ENCODE data around the gene PLXNA4.

The PLXNA4 gene

DNA sequence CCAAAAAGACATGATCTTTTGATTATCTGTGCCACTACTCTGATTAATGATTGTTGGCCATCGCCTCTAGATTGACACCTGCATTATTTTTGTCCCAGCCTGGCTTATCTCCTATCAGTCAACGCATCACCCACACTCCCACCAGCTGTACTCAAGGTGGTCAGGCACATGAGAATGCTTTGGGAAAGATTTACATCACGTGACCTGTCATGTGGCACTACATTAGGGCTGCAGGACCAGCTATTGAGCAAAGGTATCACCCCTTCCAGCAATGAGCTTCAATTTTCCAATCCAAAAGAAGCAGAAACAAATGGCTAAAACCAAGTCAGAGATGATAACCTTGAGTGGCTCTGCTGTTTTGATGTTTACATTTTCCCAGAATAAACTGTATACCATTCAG is 204.3 kb downstream of the PLXNA4 start:
- ATAC-seq: no peak
- Mint-ChIP-seq H3K27ac (no peak overlapping the region), H3K4me1 (no peaks in the 10 kb centered on the region), H3K4me3 (no peak overlapping the region), H3K9me3 (no peaks in the 10 kb centered on the region), H3K36me3 (no peaks in the 10 kb centered on the region)
- DNase-seq (ENCODE audit: low spot score in 2 of 2): no peak

GRCh38 chr7:132368246-132368900 is 207.9 kb downstream of the PLXNA4 start:
- H3K9me3 Mint-ChIP-seq: no peaks in the 10 kb centered on the region
- H3K27ac Mint-ChIP-seq: no peak overlapping the region
- ATAC-seq: no peak
- no peaks in the 10 kb centered on the region for H3K4me1 Mint-ChIP-seq
- no peak overlapping the region for H3K4me3 Mint-ChIP-seq
- H3K36me3 Mint-ChIP-seq: no peaks in the 10 kb centered on the region
- no peak for DNase-seq (ENCODE audit: low spot score in 2 of 2)

DNA sequence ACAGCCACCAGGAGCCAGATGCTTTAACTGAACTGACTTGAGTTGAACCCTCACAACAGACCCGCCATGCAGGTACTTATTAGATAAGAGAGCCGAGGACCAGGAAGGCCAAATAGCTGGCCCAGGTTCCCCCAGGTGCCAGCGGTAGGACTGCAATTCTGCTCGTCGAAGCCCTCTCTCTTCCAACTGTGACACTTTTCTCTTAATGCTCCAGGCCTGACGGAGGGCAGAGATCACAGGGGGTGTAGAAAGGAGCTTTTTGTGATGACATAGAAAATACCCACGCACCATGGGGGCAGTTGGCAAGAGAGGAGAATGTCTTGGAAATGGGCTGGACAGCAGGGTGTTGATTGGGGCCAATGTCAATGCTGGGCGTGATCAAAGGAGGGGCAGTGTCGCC is 208.5 kb downstream of the PLXNA4 start:
- H3K4me1 Mint-ChIP-seq: no peaks in the 10 kb centered on the region
- no peaks in the 10 kb centered on the region for H3K9me3 Mint-ChIP-seq
- no peak overlapping the region for H3K27ac Mint-ChIP-seq
- no peak for ATAC-seq
- DNase-seq (ENCODE audit: low spot score in 2 of 2): no peak
- no peak overlapping the region for H3K4me3 Mint-ChIP-seq
- H3K36me3 Mint-ChIP-seq: no peaks in the 10 kb centered on the region

- Mint-ChIP-seq H3K36me3 (no peaks in the 10 kb centered on the region), H3K27ac (no peak overlapping the region)
- no peak for ATAC-seq
These were observed 209.3 kb downstream of the PLXNA4 start for GRCh38 chr7:132367004-132367403.

GRCh38 chr7:132364226-132364625 is 212.0 kb downstream of the PLXNA4 start:
- no peak overlapping the region for H3K4me3 Mint-ChIP-seq
- no peaks in the 10 kb centered on the region for H3K9me3 Mint-ChIP-seq
- DNase-seq (ENCODE audit: low spot score in 2 of 2): no peak
- no peak for ATAC-seq
- H3K27ac Mint-ChIP-seq: no peak overlapping the region
- no peaks in the 10 kb centered on the region for H3K36me3 Mint-ChIP-seq
- no peaks in the 10 kb centered on the region for H3K4me1 Mint-ChIP-seq

More at GRCh38 chr7:132367004-132367403, 209.3 kb downstream of the PLXNA4 start:
- Mint-ChIP-seq H3K9me3 (no peaks in the 10 kb centered on the region), H3K4me3 (no peak overlapping the region), H3K4me1 (no peaks in the 10 kb centered on the region)
- DNase-seq (ENCODE audit: low spot score in 2 of 2): no peak

DNA sequence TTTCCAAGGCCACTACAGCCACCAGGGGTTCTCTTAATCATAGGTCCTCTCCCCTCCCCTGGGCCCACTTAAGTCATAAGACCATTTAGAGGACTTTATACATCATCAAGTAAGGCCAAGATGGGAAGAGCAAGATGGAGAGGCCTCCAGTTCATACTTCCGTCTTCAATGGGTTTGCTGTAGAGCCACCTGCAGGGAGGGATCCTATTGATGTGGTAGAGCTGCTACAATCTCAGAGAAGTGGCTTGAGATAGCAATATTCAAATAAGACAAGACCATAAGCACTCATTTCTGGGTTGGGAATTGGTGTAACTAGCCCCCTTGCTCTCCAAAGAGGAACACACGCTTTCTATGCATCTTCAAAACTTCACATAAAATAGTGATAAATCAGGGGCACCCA is 214.2 kb downstream of the PLXNA4 start:
- ATAC-seq (no peak), DNase-seq (ENCODE audit: low spot score in 2 of 2) (no peak)
- no peak overlapping the region for H3K27ac Mint-ChIP-seq
- no peaks in the 10 kb centered on the region for H3K9me3 Mint-ChIP-seq
- H3K4me1 Mint-ChIP-seq: no peaks in the 10 kb centered on the region
- no peak overlapping the region for H3K4me3 Mint-ChIP-seq
- H3K36me3 Mint-ChIP-seq: no peaks in the 10 kb centered on the region

- H3K4me1 Mint-ChIP-seq: no peaks in the 10 kb centered on the region
- H3K9me3 Mint-ChIP-seq: no peaks in the 10 kb centered on the region
- no peak overlapping the region for H3K27ac Mint-ChIP-seq
- ATAC-seq (no peak), DNase-seq (ENCODE audit: low spot score in 2 of 2) (no peak)
- no peak overlapping the region for H3K4me3 Mint-ChIP-seq
- H3K36me3 Mint-ChIP-seq: no peaks in the 10 kb centered on the region
These were observed 215.1 kb downstream of the PLXNA4 start for GRCh38 chr7:132361146-132361545.

DNA sequence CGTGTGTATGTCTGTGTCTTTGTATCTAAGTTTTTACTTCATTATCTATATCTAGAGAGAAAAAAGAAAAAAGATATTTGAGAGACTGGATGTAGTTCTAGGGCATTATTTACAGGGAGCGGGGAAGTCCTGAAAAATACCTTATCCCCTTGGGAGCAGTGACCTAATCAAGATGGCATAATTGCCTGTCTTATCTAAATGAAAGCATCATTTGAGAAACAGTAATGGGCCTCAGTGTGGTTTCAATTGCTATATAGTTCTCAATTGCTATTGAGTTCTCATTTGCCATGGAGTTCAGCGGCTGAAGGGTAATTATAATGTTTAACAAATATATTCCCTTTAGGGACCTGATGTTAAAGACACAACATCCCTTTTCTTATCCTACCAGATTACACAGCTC is 216.5 kb downstream of the PLXNA4 start:
- H3K4me3 Mint-ChIP-seq: no peak overlapping the region
- H3K4me1 Mint-ChIP-seq: no peaks in the 10 kb centered on the region
- no peaks in the 10 kb centered on the region for H3K36me3 Mint-ChIP-seq
- DNase-seq (ENCODE audit: low spot score in 2 of 2): no peak
- no peak overlapping the region for H3K27ac Mint-ChIP-seq
- ATAC-seq: no peak
- H3K9me3 Mint-ChIP-seq: no peaks in the 10 kb centered on the region

GRCh38 chr7:132355048-132355447 is 221.2 kb downstream of the PLXNA4 start:
- Mint-ChIP-seq H3K4me3 (no peak overlapping the region), H3K4me1 (no peaks in the 10 kb centered on the region), H3K27ac (no peak overlapping the region), H3K9me3 (no peaks in the 10 kb centered on the region), H3K36me3 (no peaks in the 10 kb centered on the region)
- no peak for ATAC-seq
- no peak for DNase-seq (ENCODE audit: low spot score in 2 of 2)

DNA sequence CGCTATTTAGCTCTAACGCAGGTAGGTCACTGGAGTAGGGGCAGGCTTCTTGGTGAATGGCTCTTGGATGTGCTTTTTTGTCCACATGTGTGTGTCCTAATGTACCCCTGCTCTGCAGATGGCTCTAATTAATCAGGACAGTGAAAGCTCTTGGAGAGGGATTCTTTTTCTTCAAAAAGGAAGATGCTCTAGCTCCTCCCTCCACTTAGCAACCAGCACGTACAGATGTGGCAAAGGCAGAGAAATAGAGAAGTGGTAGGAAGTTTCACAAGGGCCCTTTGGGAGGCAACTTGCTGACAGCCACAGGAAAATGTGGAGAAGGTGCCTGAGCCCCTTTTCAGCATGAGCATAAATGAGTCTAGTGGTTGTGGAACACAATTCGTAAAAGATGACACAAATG is 221.7 kb downstream of the PLXNA4 start:
- DNase-seq (ENCODE audit: low spot score in 2 of 2) (no peak), ATAC-seq (no peak)
- no peaks in the 10 kb centered on the region for H3K36me3 Mint-ChIP-seq
- H3K9me3 Mint-ChIP-seq: no peaks in the 10 kb centered on the region
- H3K4me3 Mint-ChIP-seq: no peak overlapping the region
- no peak overlapping the region for H3K27ac Mint-ChIP-seq
- no peaks in the 10 kb centered on the region for H3K4me1 Mint-ChIP-seq

- H3K36me3 Mint-ChIP-seq: no peaks in the 10 kb centered on the region
- H3K9me3 Mint-ChIP-seq: no peaks in the 10 kb centered on the region
- H3K4me3 Mint-ChIP-seq: no peak overlapping the region
- no peak overlapping the region for H3K27ac Mint-ChIP-seq
- H3K4me1 Mint-ChIP-seq: no peaks in the 10 kb centered on the region
- DNase-seq (ENCODE audit: low spot score in 2 of 2) (no peak), ATAC-seq (no peak)
These were observed 222.3 kb downstream of the PLXNA4 start for GRCh38 chr7:132353936-132354335.

GRCh38 chr7:132352800-132353199 is 223.5 kb downstream of the PLXNA4 start:
- Mint-ChIP-seq H3K4me1 (no peaks in the 10 kb centered on the region), H3K36me3 (no peaks in the 10 kb centered on the region), H3K27ac (no peak overlapping the region), H3K9me3 (no peaks in the 10 kb centered on the region), H3K4me3 (no peak overlapping the region)
- DNase-seq (ENCODE audit: low spot score in 2 of 2): no peak
- no peak for ATAC-seq

DNA sequence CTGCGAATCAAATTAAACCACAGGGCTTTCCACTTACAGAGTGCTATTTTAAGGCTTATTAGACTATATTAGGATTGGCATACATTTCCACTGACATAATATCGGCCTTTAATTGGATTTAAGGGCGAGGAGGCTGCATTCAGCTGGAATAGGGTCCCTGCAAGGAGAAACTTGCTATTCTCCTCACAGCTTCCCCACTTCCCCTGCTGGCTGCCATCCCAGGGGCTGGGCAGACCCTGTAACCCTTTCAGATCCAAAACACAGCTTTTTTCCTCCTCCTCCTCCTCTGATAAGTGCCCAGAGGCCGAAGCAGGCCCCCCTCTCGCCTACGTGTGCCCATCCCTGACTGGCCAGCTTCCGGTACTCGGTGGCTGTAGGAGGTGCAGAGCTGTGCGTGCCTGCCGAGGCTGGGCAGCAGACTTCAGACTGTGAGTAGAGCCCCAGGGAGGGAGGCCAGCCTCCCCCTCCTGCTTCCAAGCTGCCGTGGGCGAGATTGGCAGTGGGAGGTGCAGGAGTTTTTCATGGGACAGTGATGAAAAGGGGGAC is 224.2 kb downstream of the PLXNA4 start:
- no peak for ATAC-seq
- no peaks in the 10 kb centered on the region for H3K36me3 Mint-ChIP-seq
- DNase-seq (ENCODE audit: low spot score in 2 of 2): no peak
- H3K4me1 Mint-ChIP-seq: no peaks in the 10 kb centered on the region
- no peak overlapping the region for H3K4me3 Mint-ChIP-seq
- no peak overlapping the region for H3K27ac Mint-ChIP-seq
- no peaks in the 10 kb centered on the region for H3K9me3 Mint-ChIP-seq

- no peaks in the 10 kb centered on the region for H3K4me1 Mint-ChIP-seq
- H3K4me3 Mint-ChIP-seq: no peak overlapping the region
- no peak for ATAC-seq
- no peak for DNase-seq (ENCODE audit: low spot score in 2 of 2)
- H3K27ac Mint-ChIP-seq: no peak overlapping the region
- H3K36me3 Mint-ChIP-seq: no peaks in the 10 kb centered on the region
- no peaks in the 10 kb centered on the region for H3K9me3 Mint-ChIP-seq
These were observed 225.5 kb downstream of the PLXNA4 start for GRCh38 chr7:132350741-132351140.

- no peak for DNase-seq (ENCODE audit: low spot score in 2 of 2)
- no peak overlapping the region for H3K27ac Mint-ChIP-seq
- no peak for ATAC-seq
- no peaks in the 10 kb centered on the region for H3K36me3 Mint-ChIP-seq
- H3K9me3 Mint-ChIP-seq: no peaks in the 10 kb centered on the region
- H3K4me3 Mint-ChIP-seq: no peak overlapping the region
- H3K4me1 Mint-ChIP-seq: no peaks in the 10 kb centered on the region
These were observed 227.2 kb downstream of the PLXNA4 start for GRCh38 chr7:132349075-132349474.

DNA sequence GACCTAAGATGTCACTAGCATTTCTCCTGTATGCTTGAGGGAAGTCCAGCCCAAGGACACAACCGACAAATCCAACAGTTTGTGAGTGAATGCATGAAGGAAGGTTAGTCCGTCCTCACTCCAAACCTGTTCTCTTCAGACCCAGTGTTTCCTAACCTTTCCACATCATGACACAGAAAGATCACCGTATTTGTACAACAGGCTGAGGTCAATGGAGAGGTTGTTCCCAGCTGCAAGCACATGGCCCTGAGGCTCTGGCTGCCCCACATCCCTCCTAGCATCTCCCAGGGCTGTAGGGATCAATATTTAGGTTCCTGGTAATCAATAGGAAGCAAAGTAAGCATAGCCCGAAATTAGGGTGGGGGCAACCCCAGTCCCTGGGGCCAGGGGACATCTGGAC is 227.9 kb downstream of the PLXNA4 start:
- no peak overlapping the region for H3K4me3 Mint-ChIP-seq
- DNase-seq (ENCODE audit: low spot score in 2 of 2) (no peak), ATAC-seq (no peak)
- H3K4me1 Mint-ChIP-seq: no peaks in the 10 kb centered on the region
- H3K36me3 Mint-ChIP-seq: no peaks in the 10 kb centered on the region
- H3K9me3 Mint-ChIP-seq: no peaks in the 10 kb centered on the region
- H3K27ac Mint-ChIP-seq: no peak overlapping the region

DNA sequence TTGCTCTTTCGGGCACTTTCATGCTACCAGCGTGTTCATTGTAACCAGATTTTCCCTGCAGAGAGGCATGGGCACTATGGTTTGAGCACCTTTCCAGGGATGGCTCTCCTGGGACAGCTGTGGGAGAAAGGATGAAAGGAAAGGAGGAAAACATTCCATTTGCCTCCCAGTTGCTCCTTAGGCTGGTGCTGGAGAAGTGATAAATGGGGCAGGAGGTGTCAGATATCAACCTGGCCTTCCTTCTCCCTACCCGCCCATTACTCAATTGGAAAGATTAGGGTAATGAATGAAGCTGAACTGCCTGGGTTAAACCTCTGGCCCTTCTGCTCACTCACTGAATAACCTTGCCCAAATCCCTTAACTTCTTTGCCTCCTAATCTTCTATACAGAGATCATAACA is 228.4 kb downstream of the PLXNA4 start:
- no peaks in the 10 kb centered on the region for H3K4me1 Mint-ChIP-seq
- H3K9me3 Mint-ChIP-seq: no peaks in the 10 kb centered on the region
- H3K36me3 Mint-ChIP-seq: no peaks in the 10 kb centered on the region
- ATAC-seq (no peak), DNase-seq (ENCODE audit: low spot score in 2 of 2) (no peak)
- no peak overlapping the region for H3K4me3 Mint-ChIP-seq
- no peak overlapping the region for H3K27ac Mint-ChIP-seq
